Activated T-helper 2 cell treated with anti-CD3 and anti-CD28 coated beads, Interferon-gamma antibody, Interleukin-2, Interleukin-4, amounts not matched to agents 10 μg/mL and 5 μg/mL and 100 μg/mL, durations not matched to agents 14 hours and 24 hours and 36 hours (primary cell): ENCODE measurements around the gene ANKRD7. TPM values are rescaled to one million over a fixed set of nuclear protein-coding genes. Genes with fewer than 3 reads are reported as not detected.

Experiments used
- total RNA-seq: library from RNA; stranded (reverse); gene quantifications from 2 replicates; pipeline ENCODE4 v1.2.3, GENCODE V29; 2022

Gene ANKRD7
- total RNA-seq, 1 donor from 2014 or later: not detected

Other genes with a start within 250 kb of the ANKRD7 start
- 46.8 and 50.3 TPM in 2 replicates for gene LSM8, start 40.5 kb upstream of the ANKRD7 start, total RNA-seq